ENCODE measurements around the gene ZSWIM4.
"Not testable (repeated sequence)": the region's sequence is repeated elsewhere in the genome, so short reads cannot be mapped to it uniquely, and the experiment has no call there.

The ZSWIM4 gene

DNA sequence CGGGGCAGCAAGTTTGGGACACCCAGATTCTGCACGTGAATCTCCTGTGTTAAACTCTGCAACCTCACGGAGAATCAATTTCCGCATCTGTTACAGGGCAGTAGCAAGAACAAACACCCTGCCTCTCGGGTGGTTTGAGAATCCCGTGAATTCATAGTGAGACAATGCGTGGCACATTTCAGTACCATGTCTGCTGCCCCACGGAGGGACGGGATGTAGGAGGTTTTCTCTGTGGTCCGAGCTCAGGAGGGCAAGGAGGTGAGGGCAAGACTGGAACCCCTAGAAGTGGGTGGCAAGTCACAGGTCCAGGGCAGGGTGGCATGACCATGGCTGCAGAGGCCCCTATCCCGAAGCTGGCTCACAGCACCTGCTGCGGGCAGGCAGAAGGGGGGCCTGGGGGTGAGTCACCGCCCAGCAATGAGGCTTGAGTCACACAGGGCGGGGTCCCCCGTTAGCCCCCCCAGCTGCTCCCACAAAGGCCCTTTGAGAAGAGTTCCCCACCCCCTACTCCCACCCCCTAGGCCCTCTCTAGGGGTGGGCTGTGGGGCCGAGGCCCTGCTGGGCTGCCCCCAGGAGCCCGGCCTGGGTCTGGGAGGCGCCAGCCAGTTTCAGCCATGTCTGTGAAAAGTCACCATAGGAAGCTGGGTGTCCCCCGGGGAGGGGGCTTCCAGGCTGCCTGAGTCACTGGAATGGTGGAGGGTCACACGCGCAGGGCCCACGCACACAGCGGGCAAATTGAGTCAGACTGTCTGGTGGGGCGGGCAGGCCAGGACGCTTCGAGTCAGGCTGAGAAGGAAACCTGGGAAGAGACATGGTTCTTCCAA, 55.9 kb downstream of the ZSWIM4 start:
- peak in 2 of 5 donors; percentile 54 to 64 for DNase-seq

DNA sequence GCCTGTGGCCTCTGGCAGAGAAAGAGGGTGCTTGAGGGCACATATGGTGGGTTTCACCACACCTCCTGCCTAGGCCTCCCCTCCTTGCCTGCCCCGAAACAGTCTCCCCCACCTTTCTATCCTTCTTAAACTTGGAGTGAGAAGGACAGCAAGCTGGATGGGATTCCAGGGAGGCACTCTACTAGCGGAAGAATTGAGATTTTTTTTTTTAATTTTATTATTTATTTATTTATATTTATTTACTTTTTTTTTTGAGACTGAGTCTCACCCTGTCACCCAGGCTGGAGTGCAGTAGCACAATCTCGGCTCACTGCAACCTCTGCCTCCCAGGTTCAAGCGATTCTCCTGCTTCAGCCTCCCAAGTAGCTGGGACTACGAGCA, 56.5 kb downstream of the ZSWIM4 start:
- DNase-seq: not testable (repeated sequence)

GRCh38 chr19:13852171-13852707, 57.0 kb downstream of the ZSWIM4 start:
- not testable (repeated sequence) for DNase-seq

GRCh38 chr19:13856497-13856896, 61.3 kb downstream of the ZSWIM4 start:
- no peak for DNase-seq

- DNase-seq: no peak
Measured at GRCh38 chr19:13859361-13859880, 64.2 kb downstream of the ZSWIM4 start.

GRCh38 chr19:13860679-13861391, 65.6 kb downstream of the ZSWIM4 start:
- DNase-seq: no peak

DNA sequence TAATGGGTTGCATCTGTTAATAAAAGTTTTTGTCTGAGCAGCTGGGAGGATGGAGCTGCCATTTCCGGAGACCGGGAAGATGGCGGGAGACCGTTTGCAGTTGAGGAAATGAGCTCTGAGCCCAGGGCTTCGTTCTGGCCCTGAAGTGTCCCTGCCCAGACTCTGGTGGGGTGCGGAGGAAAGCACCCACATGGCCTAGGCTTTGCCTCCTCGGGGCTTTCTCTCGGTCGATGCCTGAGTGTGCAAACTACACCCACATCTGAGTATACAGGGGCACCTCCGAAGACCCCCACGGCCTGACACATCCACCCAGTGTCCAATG, 66.1 kb downstream of the ZSWIM4 start:
- DNase-seq: no peak

DNA sequence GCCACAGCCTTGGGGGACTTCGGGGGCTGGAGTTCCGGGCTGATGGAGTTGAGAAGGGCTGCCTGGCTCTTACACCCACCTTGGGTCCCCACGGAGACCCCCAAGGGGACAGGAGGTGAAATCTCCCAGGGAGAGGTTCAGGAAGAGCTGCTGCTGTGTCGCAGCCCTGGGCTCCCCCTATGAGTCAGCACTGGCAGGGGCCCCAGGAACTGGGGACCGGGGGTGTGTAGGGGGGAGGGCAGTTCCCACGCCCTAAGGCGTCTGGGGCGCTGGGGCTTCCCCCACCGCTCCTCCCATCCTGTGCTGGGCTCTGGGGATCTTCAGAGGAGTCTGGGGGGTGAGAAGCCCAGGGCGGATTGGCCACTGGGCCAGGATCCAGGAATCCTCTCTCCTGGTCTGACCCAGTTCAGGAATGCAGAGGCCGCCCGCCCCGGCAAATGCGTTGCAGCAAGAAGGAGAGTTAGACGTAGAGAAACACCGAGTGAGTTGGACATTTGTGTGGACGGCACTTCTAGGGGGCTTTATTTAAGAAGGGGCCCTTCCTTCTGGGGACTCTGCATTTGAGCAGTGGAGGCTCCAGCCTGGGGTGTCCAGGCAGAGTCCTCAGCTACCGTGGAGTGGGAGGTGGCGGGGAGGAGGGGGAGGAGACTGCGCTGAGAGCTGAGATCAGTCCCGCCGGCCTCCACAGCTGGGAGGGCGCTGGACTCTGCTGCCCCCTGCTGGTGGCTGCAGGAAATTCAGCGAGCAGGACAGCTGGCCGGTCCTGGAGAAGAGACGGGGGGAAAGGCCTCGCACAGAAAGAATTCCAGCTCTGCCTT, 66.7 kb downstream of the ZSWIM4 start:
- DNase-seq: peak; percentile 82 to 86 (median 85)

DNA sequence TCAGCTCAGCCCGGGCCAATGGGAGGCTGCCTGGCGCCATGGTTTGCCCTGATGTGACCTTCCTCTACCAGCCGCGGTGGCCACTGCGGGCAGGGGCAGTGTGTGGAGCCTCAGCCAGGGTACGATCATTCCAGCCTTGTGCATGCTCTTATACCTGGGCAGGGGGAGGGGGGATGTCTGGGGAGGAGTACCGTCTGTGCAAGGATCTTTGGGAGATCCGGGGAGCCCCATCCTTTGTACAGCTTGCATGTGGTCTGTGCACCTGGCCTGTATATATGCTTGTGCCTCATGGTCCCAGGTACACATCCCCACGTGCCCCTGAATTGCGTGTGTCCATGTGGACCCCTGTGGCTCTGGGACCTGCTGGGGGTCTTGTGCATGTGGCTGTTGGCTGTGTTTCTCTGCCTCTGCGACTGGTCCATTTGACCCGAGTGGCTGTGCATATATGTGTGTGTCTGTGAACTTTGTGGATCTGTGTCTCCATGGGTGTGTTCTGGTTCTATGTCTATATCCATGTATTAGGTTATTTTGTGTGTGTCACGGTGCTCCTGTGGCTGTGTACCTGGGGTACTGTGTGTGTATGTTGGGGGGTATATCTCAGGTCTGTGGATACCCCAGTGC, 68.9 kb downstream of the ZSWIM4 start:
- no peak for DNase-seq

GRCh38 chr19:13864667-13865570, 69.7 kb downstream of the ZSWIM4 start:
- no peak for DNase-seq

DNA sequence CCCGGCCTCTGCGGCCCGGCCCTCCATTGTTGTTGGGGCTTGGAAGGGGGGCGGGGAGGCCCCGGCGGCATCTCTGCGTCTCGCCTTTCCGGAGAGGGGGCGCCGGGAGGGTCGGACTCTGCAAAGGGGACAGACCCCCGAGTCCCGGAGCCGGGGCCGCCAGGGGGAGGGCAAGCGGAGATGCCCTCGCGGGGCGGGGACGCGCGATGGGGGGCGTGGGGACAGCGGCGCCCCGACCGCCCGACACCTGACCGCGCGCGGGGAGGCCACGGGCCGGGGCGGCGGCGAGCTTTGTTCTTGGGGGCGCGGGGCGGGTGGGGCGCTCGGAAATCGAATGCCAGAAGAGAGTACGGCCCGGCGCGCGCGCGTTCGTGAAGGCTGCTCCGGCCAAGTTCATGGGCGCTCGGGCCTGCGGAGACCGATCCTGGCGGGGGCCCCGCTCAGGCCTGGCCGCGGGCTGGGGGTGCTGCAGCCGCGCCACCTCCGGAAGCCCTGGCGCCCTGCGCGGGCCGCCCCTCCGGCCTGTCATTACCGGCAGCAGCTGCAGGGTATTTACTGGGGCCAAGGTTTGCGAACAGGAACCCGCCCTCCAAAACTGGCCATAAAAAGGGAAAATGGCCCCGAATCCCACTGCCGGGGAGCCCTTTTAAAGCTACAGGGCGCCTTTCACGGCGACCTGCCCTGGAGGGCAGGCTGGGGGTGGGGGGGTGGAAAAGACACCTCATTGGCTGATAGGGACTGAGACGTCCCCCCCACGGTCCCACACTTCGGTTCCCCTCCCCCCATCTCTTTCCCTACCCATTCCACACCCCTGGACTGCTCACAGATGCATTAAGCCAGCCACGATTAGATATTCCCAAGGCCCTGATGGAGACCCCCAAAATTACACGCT, 70.6 kb downstream of the ZSWIM4 start:
- DNase-seq: no peak

DNA sequence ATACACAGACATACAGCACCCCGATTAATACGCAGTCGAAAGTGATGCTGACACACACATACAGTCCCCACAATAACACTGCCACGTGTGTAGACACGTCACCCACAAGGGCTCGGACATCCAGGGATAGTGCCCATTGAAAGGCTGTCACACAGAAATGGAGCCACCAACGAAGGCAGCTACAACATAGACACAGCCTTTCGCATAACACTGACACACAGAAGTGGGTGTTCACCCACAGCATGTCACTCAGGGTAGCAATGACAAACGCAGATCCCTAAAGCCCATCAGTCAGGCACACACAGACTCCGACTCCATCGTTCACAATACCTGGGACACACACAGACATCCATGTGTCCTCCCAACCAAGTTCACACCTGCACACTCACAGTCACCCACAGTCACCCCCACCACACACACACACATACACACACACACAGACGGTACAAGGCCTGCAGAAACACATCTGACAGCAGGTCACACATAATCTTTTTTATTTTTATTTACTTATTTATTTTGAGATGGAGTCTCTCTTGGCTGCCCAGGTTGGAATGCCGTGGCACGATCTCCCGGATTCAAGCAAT, 71.3 kb downstream of the ZSWIM4 start:
- DNase-seq: no peak

DNA sequence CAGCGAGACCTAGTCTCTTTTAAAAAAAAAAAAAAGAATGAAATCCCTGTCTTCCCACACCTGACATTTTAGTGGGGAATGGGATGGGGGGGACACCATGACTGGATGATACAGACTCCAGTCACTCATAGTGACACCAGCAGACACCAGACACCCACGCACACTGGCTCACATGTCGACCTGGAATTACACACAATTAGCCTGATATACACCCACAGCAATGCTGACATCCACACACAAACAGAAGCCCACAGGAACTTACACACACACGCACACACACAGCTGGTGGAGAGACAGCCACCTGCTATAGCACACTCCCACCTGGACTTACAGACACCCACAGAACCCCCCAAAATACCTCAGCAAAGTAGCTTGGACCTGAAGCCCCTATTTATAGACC, 73.4 kb downstream of the ZSWIM4 start:
- no peak for DNase-seq

DNA sequence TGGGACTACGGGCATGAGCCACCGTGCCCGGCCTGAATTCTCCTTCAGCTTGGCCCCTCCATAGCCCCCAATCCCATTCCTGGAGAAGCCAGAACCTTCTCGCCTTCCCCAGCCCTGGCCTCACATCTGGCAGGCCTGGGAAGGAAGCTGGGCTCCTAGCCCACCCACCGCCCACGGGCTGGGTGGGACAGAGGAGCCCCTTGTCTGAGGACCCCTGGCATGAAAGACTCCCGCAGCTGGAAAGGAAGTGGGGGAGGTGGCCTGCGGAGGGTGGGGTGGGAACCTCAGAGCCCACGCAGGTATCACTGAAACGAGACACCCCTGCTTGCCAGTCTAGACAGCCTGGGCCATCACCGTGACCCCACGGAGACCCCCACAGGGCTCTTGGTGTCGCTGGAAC, 74.0 kb downstream of the ZSWIM4 start:
- DNase-seq: no peak

DNA sequence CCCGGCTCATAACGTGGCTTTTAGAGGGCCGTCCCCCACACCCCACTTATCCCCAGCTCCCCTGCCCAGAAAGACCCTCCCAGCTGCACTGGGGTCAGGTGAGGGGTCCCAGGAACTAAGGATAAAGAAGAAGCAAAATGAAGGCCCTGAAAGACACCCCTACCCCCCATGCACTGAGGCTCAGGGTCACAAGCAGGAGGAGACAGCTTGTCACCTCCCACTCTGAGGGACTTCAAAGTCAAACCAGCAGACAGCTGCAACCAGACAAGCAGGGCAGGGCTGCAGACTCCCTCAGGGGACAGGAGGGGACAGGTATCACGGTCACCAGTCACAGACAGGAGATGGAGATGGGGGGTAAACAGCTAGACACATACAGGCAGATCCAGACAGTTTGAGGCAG, 75.6 kb downstream of the ZSWIM4 start:
- DNase-seq: no peak

DNA sequence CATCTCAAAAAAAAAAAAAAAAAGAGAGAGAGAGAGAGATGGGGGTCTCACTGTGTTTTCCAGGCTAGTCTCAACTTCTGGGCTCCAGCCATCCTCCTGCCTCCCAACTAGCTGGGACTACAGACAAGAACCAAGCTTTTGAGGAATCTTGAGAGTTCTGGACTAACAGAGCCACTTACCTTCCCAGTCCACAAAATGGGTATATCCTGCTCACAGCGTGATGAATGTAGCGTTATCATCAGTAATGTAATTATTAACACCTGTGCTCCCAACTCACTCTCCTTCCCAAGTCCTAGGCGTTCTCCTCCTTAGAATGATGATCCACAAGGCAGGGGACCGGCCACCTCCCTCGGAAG, 77.1 kb downstream of the ZSWIM4 start:
- no peak for DNase-seq

GRCh38 chr19:13872695-13873389, 77.6 kb downstream of the ZSWIM4 start:
- peak in 1 of 5 donors; percentile 27 for DNase-seq

GRCh38 chr19:13873834-13874515, 78.7 kb downstream of the ZSWIM4 start:
- no peak for DNase-seq

- DNase-seq: no peak
Measured at GRCh38 chr19:13875824-13876223, 80.6 kb downstream of the ZSWIM4 start.

Measured in T-helper 1 cell (primary cell).